A549 treated with AZD2906 at 1 μM for 4 hours (cell line): ENCODE measurements around the gene FOXO3. TPM values are rescaled to one million over a fixed set of nuclear protein-coding genes. Genes with fewer than 3 reads are reported as not detected.

Experiments
- total RNA-seq: library from RNA; stranded (reverse); fragments of 200-300 nt; extraction: Qiagen RNA extraction; gene quantifications from 5 replicates; pipeline ENCODE4 v1.2.3, GENCODE V29; 2022

Gene FOXO3
- total RNA-seq, result 14.4 to 20.5 TPM (median 18.4 TPM) in 5 replicates

DNA sequence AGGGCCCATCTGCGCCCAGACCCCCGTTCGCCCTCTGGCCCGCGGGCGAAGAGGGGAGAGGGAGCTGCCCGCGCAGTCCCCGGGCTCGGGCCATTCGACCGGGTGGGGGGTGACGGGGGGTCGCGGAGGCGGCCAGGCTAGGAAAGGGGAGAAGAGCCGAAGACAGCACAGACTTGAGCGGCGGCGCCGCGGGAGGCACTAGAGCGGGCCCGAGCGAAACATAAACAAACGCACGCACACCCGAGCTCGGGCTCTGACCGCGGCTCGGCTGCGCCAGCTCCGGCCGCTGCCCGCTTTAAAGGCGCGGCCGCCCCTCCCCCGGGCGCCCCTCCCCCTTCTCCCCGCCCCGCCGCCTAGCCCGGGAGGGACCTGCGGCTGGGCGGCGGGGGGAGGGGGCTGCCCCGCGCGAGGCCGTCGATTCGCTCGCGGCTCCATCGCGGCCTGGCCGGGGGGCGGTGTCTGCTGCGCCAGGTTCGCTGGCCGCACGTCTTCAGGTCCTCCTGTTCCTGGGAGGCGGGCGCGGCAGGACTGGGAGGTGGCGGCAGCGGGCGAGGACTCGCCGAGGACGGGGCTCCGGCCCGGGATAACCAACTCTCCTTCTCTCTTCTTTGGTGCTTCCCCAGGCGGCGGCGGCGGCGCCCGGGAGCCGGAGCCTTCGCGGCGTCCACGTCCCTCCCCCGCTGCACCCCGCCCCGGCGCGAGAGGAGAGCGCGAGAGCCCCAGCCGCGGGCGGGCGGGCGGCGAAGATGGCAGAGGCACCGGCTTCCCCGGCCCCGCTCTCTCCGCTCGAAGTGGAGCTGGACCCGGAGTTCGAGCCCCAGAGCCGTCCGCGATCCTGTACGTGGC is at the start of gene FOXO3:
Gene FOXO3, plus strand, starts transcription at position 455 of the 846 bp plus-strand sequence. Its CDS starts 292 bp downstream, at position 747.

